Endothelial cell of umbilical vein (primary cell): ENCODE data around the gene MPND. TPM values are rescaled to one million over a fixed set of nuclear protein-coding genes. Genes with fewer than 3 reads are reported as not detected.

ENCODE experiments used
- BruUV-seq: library from RNA; stranded (reverse); fragments of 400-500 nt; replicated peaks from 2 replicates; lab custom pipeline; 2021; lab: Mats Ljungman, UMichigan
- CTCF ChIA-PET: fragments of 300-600, 350-600 bp; sonication (Branson Sonifier 250); formaldehyde crosslinking; loops from one replicate; lab custom pipeline; 2021; ENCODE audit warnings: antibody characterized with exemption, inconsistent platforms; lab: Charles Lee
- POLR2A ChIA-PET: fragments of 300-600, 350-600 bp; sonication (Branson Sonifier 250); formaldehyde crosslinking; loops from one replicate; lab custom pipeline; 2021; ENCODE audit warnings: antibody characterized with exemption, inconsistent platforms; lab: Charles Lee
- DNase-seq: peaks from one replicate; pipeline ENCODE4 v3.0.0-alpha.2; 2011; ENCODE audit warnings: low read depth, low spot score
- FAIRE-seq: peaks from 2 replicates; lab custom pipeline; 2011; peaks lifted over from hg19 to GRCh38; lab: Jason Lieb, UNC
- H2AFZ ChIP-seq: 2 replicates; pipeline ENCODE4 v1.6.0; 2012; ENCODE audit warnings: low read depth, low read length, control low read depth, inconsistent platforms
- H3K27ac ChIP-seq: 2 replicates; pipeline ENCODE4 v1.5.1; 2011; ENCODE audit warnings: low read depth, mild to moderate bottlenecking, control low read depth, low read length, moderate library complexity; ENCODE audit not compliant: insufficient read depth
- H3K27me3 ChIP-seq, 2 experiments: 2 replicates each; pipeline versions ENCODE4 v1.6.0 to v1.6.1; 2011; ENCODE audit warnings: low read length in 2 of 2, mixed read lengths in 1 of 2; ENCODE audit not compliant: control insufficient read depth in 2 of 2, insufficient read depth in 2 of 2
- H3K36me3 ChIP-seq, 2 experiments: 2 replicates in 1 of 2; 3 replicates in 1 of 2; pipeline ENCODE4 v1.5.1; 2011; ENCODE audit warnings: low read length in 2 of 2, mild to moderate bottlenecking in 1 of 2, moderate library complexity in 1 of 2; ENCODE audit not compliant: control insufficient read depth in 2 of 2, insufficient read depth in 2 of 2; ENCODE audit errors: extremely low read depth in 1 of 2
- H3K4me1 ChIP-seq: 3 replicates; pipeline ENCODE4 v1.5.1; 2011; ENCODE audit warnings: mild to moderate bottlenecking, low read length; ENCODE audit not compliant: control insufficient read depth, insufficient read depth; ENCODE audit errors: extremely low read depth
- H3K4me2 ChIP-seq: 2 replicates; pipeline ENCODE4 v1.6.1; 2011; ENCODE audit warnings: low read length, control low read depth, mixed read lengths; ENCODE audit not compliant: insufficient read depth
- H3K4me3 ChIP-seq, 3 experiments: fragments of 200-600 bp in 1 of 3; sonication (generic), shearing (Covaris generic) in 1 of 3; replicated peaks in 1 of 3; 2 replicates each; pipeline ENCODE4 v1.5.1; 2011 to 2016; ENCODE audit warnings: control low read depth in 3 of 3, low read length in 3 of 3, mild to moderate bottlenecking in 2 of 3, inconsistent platforms in 1 of 3, low read depth in 1 of 3, moderate library complexity in 1 of 3; ENCODE audit not compliant: insufficient read depth in 1 of 3
- H3K79me2 ChIP-seq: 2 replicates; pipeline ENCODE4 v1.6.0; 2012; ENCODE audit warnings: low read length, inconsistent platforms; ENCODE audit not compliant: control insufficient read depth, insufficient read depth
- H3K9ac ChIP-seq: replicated peaks from 2 replicates; pipeline ENCODE3; 2011; ENCODE audit warnings: low read length, control low read depth; ENCODE audit not compliant: insufficient read depth; ENCODE audit errors: extremely low read depth
- H3K9me1 ChIP-seq: replicated peaks from 3 replicates; pipeline ENCODE4 v1.6.0; 2011; ENCODE audit warnings: mild to moderate bottlenecking, low read length; ENCODE audit not compliant: control insufficient read depth, insufficient read depth; ENCODE audit errors: extremely low read depth
- H3K9me3 ChIP-seq: replicated peaks from 2 replicates; pipeline ENCODE4 v1.5.1; 2012; ENCODE audit warnings: low read length, inconsistent platforms; ENCODE audit not compliant: control insufficient read depth, insufficient read depth
- H4K20me1 ChIP-seq: replicated peaks from 2 replicates; pipeline ENCODE3; 2011; ENCODE audit warnings: mild to moderate bottlenecking, low read length; ENCODE audit not compliant: control insufficient read depth, insufficient read depth; ENCODE audit errors: extremely low read depth
- CTCF ChIP-seq, 2 donors: IDR thresholded peaks; 1 replicate in 1 of 2; 2 replicates in 1 of 2; pipeline ENCODE4 v1.5.1; 2011; ENCODE audit warnings: low read length in 2 of 2, mild to moderate bottlenecking in 2 of 2, moderate library complexity in 2 of 2, control low read depth in 1 of 2, inconsistent platforms in 1 of 2, low read depth in 1 of 2; ENCODE audit not compliant: insufficient read depth in 1 of 2; ENCODE audit errors: extremely low read depth in 1 of 2
- EZH2 ChIP-seq: IDR thresholded peaks from 2 replicates; pipeline ENCODE4 v1.6.1; 2012; ENCODE audit warnings: borderline replicate concordance, low read depth, mild to moderate bottlenecking, moderate library complexity, low read length, inconsistent platforms; ENCODE audit not compliant: severe bottlenecking
- FOS ChIP-seq: IDR thresholded peaks from 2 replicates; pipeline ENCODE4 v1.6.1; 2011; ENCODE audit warnings: mild to moderate bottlenecking, low read length, moderate library complexity, borderline replicate concordance; ENCODE audit not compliant: insufficient read depth
- GATA2 ChIP-seq: IDR thresholded peaks from 2 replicates; pipeline ENCODE4 v1.7.0; 2011; ENCODE audit warnings: low read depth, mild to moderate bottlenecking, moderate library complexity, mixed read lengths, low read length; ENCODE audit not compliant: insufficient read length, insufficient read depth
- JUN ChIP-seq: IDR thresholded peaks from 2 replicates; pipeline ENCODE4 v1.6.1; 2011; ENCODE audit warnings: borderline replicate concordance, low read depth; ENCODE audit not compliant: insufficient read length, insufficient read depth
- MAX ChIP-seq: IDR thresholded peaks from 2 replicates; pipeline ENCODE4 v1.6.1; 2011; ENCODE audit not compliant: insufficient read depth, insufficient read length
- MYC ChIP-seq: IDR thresholded peaks from one replicate; pipeline ENCODE4 v1.6.1; 2011; ENCODE audit warnings: mild to moderate bottlenecking, low read depth, low read length
- POLR2A ChIP-seq: IDR thresholded peaks from 2 replicates; pipeline ENCODE4 v1.6.1; 2012; ENCODE audit warnings: low read depth, mild to moderate bottlenecking, control low read depth, low read length
- POLR2AphosphoS5 ChIP-seq: IDR thresholded peaks from 2 replicates; pipeline ENCODE4 v1.6.1; 2012; ENCODE audit warnings: low read depth, mild to moderate bottlenecking, control low read depth, low read length, moderate library complexity; ENCODE audit not compliant: insufficient read depth
- dilution Hi-C: fragments of 300-500 bp; cut with MboI; formaldehyde crosslinking; loops from one replicate; pipeline ENCODE4 v1.15.0; 2019; ENCODE audit warnings: low sequenced_read_pairs; ENCODE audit not compliant: extremely low pct_ligation_motif_present
- intact Hi-C: fragments of 100-400 bp; cut with micrococcal nuclease; formaldehyde crosslinking; loops from one replicate; pipeline ENCODE4 v1.10.0; 2022
- polyA plus RNA-seq, 4 experiments: library from polyadenylated mRNA; depleted of rRNA in 3 of 4; stranded (reverse) in 3 of 4; unstranded in 1 of 4; fragments of >200 nt; gene quantifications; 2 replicates each; pipeline versions ENCODE4 v1.2.1 to v1.2.3, GENCODE V29; 2011 to 2012; ENCODE audit warnings: missing spikeins in 1 of 4
- total RNA-seq: library from RNA; stranded (reverse); gene quantifications from 2 replicates; pipeline ENCODE4 v1.2.3, GENCODE V29; 2021

The MPND gene
- total and polyA plus RNA-seq, 2 donors (not counting 3 experiments of a cell fraction or from before 2014, with no cell fraction given), result 14.8 to 21.1 TPM

GRCh38 chr19:4329858-4330257 lies 13.5 kb upstream of the MPND start:
- intact Hi-C loops (no loop called here), dilution Hi-C loops (no loop called here)
- H3K4me2 ChIP-seq, result no peak overlapping the region
- no peaks in the 10 kb centered on the region for H3K27me3 ChIP-seq
- DNase-seq (no peak), FAIRE-seq (no peak)
- no peak overlapping the region for H3K4me3 ChIP-seq
- no peaks in the 10 kb centered on the region for H4K20me1 ChIP-seq
- H3K9ac ChIP-seq, result no peak overlapping the region
- POLR2A ChIA-PET, result no interaction called here
- no TSS peak for BruUV-seq
- H3K36me3 ChIP-seq, result no peaks in the 10 kb centered on the region
- CTCF ChIA-PET, result no interaction called here
- TF ChIP-seq FOS (no peak), GATA2 (no peak), POLR2A (no peak), EZH2 (no peak)
- no peaks in the 10 kb centered on the region for H3K9me1 ChIP-seq
- H3K79me2 ChIP-seq, result no peaks in the 10 kb centered on the region
- H3K27ac ChIP-seq, result no peak overlapping the region
- H2AFZ ChIP-seq, result no peak overlapping the region
- H3K9me3 ChIP-seq, result no peaks in the 10 kb centered on the region
- peaks cover 3% of the 10 kb centered on the region for H3K4me1 ChIP-seq

GRCh38 chr19:4334929-4335570 lies 8.3 kb upstream of the MPND start:
- intact Hi-C loops (no loop called here), dilution Hi-C loops (no loop called here)
- ChIA-PET CTCF (no interaction called here), POLR2A (no interaction called here)
- Histone ChIP-seq H3K27me3 (no peaks in the 10 kb centered on the region), H3K27ac (no peak overlapping the region), H3K9me1 (no peaks in the 10 kb centered on the region), H2AFZ (no peak overlapping the region), H3K9ac (no peak overlapping the region), H4K20me1 (no peaks in the 10 kb centered on the region), H3K4me1 (peaks cover 4% of the 10 kb centered on the region), H3K9me3 (no peaks in the 10 kb centered on the region), H3K79me2 (no peaks in the 10 kb centered on the region), H3K36me3 (no peaks in the 10 kb centered on the region), H3K4me2 (no peak overlapping the region), H3K4me3 (no peak overlapping the region)
- DNase-seq (no peak), FAIRE-seq (no peak)
- no TSS peak for BruUV-seq
- TF ChIP-seq EZH2 (no peak), MYC (no peak), FOS (no peak), MAX (no peak), POLR2A (no peak), CTCF (IDR thresholded peaks at IDR 0.05; ENCODE audit: extremely low read depth in 1 of 2, insufficient read depth in 1 of 2, low read depth in 1 of 2, low read length in 2 of 2) (no peak), POLR2AphosphoS5 (no peak), JUN (no peak), GATA2 (no peak)
